Measurements from ENCODE around the gene ACR. TPM values are rescaled to one million over a fixed set of nuclear protein-coding genes. Genes with fewer than 3 reads are reported as not detected.

The ACR gene
- polyA plus RNA-seq, 1 of the 3 experiments (the other 2 are of a cell fraction) = 0.15 TPM

- TF ChIP-seq USF2 (IDR thresholded peaks at IDR 0.05; ENCODE audit: borderline replicate concordance, low read depth, low read length) = no peak
Observed at GRCh38 chr22:50705851-50706351, 32.1 kb upstream of the ACR start (continued).

- Histone ChIP-seq H2AFZ (ENCODE audit: low read depth) (no peak overlapping the region), H3K9ac (no peak overlapping the region), H4K20me1 (ENCODE audit: insufficient read depth) (no peaks in the 10 kb centered on the region), H3K4me1 (ENCODE audit: control insufficient read depth in 1 of 2, insufficient read depth in 2 of 2, low read depth in 1 of 2, low read length in 1 of 2) (peaks cover 0 to 10% of the 10 kb centered on the region in 2 experiments; a peak in 1 of 4 replicates), H3K4me2 (no peak overlapping the region), H3K36me3 (replicated peaks in 1 of 2; ENCODE audit: control insufficient read depth in 1 of 2, insufficient read depth in 2 of 2, low read length in 1 of 2) (no peaks in the 10 kb centered on the region), H3F3A (replicated peaks; ENCODE audit: insufficient read depth) (peaks cover 5% of the 10 kb centered on the region), H3K4me3 (ENCODE audit: low read depth in 2 of 2, low read length in 1 of 2) (no peak overlapping the region), H3K9me2 (no peaks in the 10 kb centered on the region), H3K27me3 (ENCODE audit: insufficient read depth) (no peaks in the 10 kb centered on the region), H3K27ac (ENCODE audit: low read depth in 2 of 2, low read length in 1 of 2) (no peak overlapping the region), H3K9me3 (no peaks in the 10 kb centered on the region), H3K79me2 (ENCODE audit: insufficient read depth) (no peaks in the 10 kb centered on the region)
- TF ChIP-seq USF2 (IDR thresholded peaks at IDR 0.05; ENCODE audit: borderline replicate concordance, low read depth, low read length) (no peak), TAF1 (IDR thresholded peaks at IDR 0.05; ENCODE audit: borderline replicate concordance, low read depth, low read length) (no peak), MAX (IDR thresholded peaks at IDR 0.05; ENCODE audit: low read depth) (no peak), MEF2A (IDR thresholded peaks at IDR 0.05; ENCODE audit: borderline replicate concordance, low read depth) (no peak), POLR2AphosphoS5 (IDR thresholded peaks at IDR 0.05; ENCODE audit: low read depth, low read length) (no peak), CTCF (IDR thresholded peaks at IDR 0.05) (no peak), SMC3 (IDR thresholded peaks at IDR 0.05; ENCODE audit: low read depth, low read length) (no peak), FOXM1 (IDR thresholded peaks at IDR 0.05; ENCODE audit: low read depth) (no peak), RCOR1 (IDR thresholded peaks at IDR 0.05; ENCODE audit: low read length) (no peak)
- POLR2A ChIA-PET = no interaction called here
- CTCF ChIA-PET = no interaction called here
- DNase-seq = no peak
- 96% methylated on average over 12 of the region's 14 CpGs for WGBS (ENCODE audit: low lambda C conversion rate)
Observed at GRCh38 chr22:50706481-50707125, 31.4 kb upstream of the ACR start.

GRCh38 chr22:50708474-50708873, 29.5 kb upstream of the ACR start:
- H2AFZ ChIP-seq (ENCODE audit: low read depth) = no peak overlapping the region
- H3K4me3 ChIP-seq (ENCODE audit: low read depth in 2 of 2, low read length in 1 of 2) = no peak overlapping the region
- H3K4me2 ChIP-seq = no peak overlapping the region
- no peak for DNase-seq
- 92% methylated on average over 3 of the region's 3 CpGs for WGBS (ENCODE audit: low lambda C conversion rate)
- no peaks in the 10 kb centered on the region for H3K9me3 ChIP-seq
- ChIA-PET POLR2A (no interaction called here), CTCF (interaction anchor here (1.2 kb wide), 1 partner anchor 24 kb away, joined by 3 read pairs; no protein-coding TSS in a partner anchor)
- no peaks in the 10 kb centered on the region for H3K36me3 ChIP-seq (replicated peaks in 1 of 2; ENCODE audit: control insufficient read depth in 1 of 2, insufficient read depth in 2 of 2, low read length in 1 of 2)
- no peaks in the 10 kb centered on the region for H4K20me1 ChIP-seq (ENCODE audit: insufficient read depth)
- H3K9me2 ChIP-seq = no peaks in the 10 kb centered on the region
- H3K27me3 ChIP-seq (ENCODE audit: insufficient read depth) = no peaks in the 10 kb centered on the region
- no peak overlapping the region for H3K27ac ChIP-seq (ENCODE audit: low read depth in 2 of 2, low read length in 1 of 2)
- H3F3A ChIP-seq (replicated peaks; ENCODE audit: insufficient read depth) = peaks cover 5% of the 10 kb centered on the region
- peaks cover 0 to 4% of the 10 kb centered on the region in 2 experiments; a peak in 1 of 4 replicates for H3K4me1 ChIP-seq (ENCODE audit: control insufficient read depth in 1 of 2, insufficient read depth in 2 of 2, low read depth in 1 of 2, low read length in 1 of 2)
- no peak overlapping the region for H3K9ac ChIP-seq
- no peaks in the 10 kb centered on the region for H3K79me2 ChIP-seq (ENCODE audit: insufficient read depth)
- TF ChIP-seq CTCF (IDR thresholded peaks at IDR 0.05) = no peak
- no peak for TF ChIP-seq NFIC (IDR thresholded peaks at IDR 0.05; ENCODE audit: borderline replicate concordance)
- TF ChIP-seq MEF2A (IDR thresholded peaks at IDR 0.05; ENCODE audit: borderline replicate concordance, low read depth) = no peak
- no peak for TF ChIP-seq FOXM1 (IDR thresholded peaks at IDR 0.05; ENCODE audit: low read depth)
- TF ChIP-seq CHD2 (IDR thresholded peaks at IDR 0.05; ENCODE audit: low read length, partially characterized antibody) = no peak
- TF ChIP-seq YY1 (IDR thresholded peaks at IDR 0.05; ENCODE audit: low read depth) = no peak
- no peak for TF ChIP-seq GABPA (IDR thresholded peaks at IDR 0.05; ENCODE audit: low read depth)
- TF ChIP-seq NRF1 (IDR thresholded peaks at IDR 0.05; ENCODE audit: low read depth, low read length) = no peak
- no peak for TF ChIP-seq USF1 (IDR thresholded peaks at IDR 0.05; ENCODE audit: borderline replicate concordance, low read depth)
- TF ChIP-seq MAX (IDR thresholded peaks at IDR 0.05; ENCODE audit: low read depth) = no peak
- no peak for TF ChIP-seq TAF1 (IDR thresholded peaks at IDR 0.05; ENCODE audit: borderline replicate concordance, low read depth, low read length)
